Ovary (tissue), 1 donor: ENCODE results near the gene CRLF2.

ENCODE experiments used
- EP300 ChIP-seq: sonication (generic); formaldehyde crosslinking; IDR thresholded peaks from one replicate; pipeline ENCODE4 v1.6.1; 2017; ENCODE audit warnings: antibody characterized with exemption
- POLR2A ChIP-seq: fragments of 450-650 bp; IDR thresholded peaks from one replicate; pipeline ENCODE4 v1.6.1; 2017; ENCODE audit warnings: antibody characterized with exemption, mild to moderate bottlenecking, moderate library complexity

DNA sequence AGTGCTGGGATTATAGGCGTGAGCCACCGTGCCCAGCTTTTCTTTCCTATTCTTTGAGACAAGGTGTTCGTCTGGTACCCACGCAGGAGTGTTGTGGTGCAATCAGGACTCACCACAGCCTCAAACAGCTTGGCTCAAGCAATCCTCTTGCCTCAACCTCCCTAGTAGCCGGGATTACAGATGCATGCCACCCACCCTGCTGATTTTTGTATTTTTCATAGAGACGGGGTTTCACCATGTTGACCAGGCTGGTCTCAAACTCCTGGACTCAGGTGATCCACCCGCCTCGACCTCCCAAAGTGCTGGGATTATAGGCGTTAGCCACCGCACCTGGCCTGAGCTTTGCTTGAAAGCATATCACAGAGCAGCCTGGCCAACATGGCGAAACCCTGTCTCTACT, 1.5 kb upstream of the CRLF2 start:
- TF ChIP-seq EP300: no peak
- TF ChIP-seq POLR2A: no peak
